HepG2 (cell line): ENCODE measurements around the gene MAPKAPK3. TPM values are rescaled to one million over a fixed set of nuclear protein-coding genes. Genes with fewer than 3 reads are reported as not detected.

Experiments used
- ARNT2 ChIP-seq: sonication (generic); formaldehyde crosslinking; IDR thresholded peaks from 2 replicates; pipeline ENCODE4 v1.8.0; 2022; ENCODE audit warnings: mild to moderate bottlenecking, low read depth, missing genetic modification reagents, moderate library complexity
- ATF1 ChIP-seq: IDR thresholded peaks from 2 replicates; pipeline ENCODE4 v1.6.1; 2016; ENCODE audit warnings: mild to moderate bottlenecking, control low read depth
- CSRNP1 ChIP-seq: sonication (generic); formaldehyde crosslinking; IDR thresholded peaks from 2 replicates; pipeline ENCODE4 v1.8.1; 2023; ENCODE audit warnings: mild to moderate bottlenecking, missing genetic modification reagents
- DMTF1 ChIP-seq: sonication (generic); formaldehyde crosslinking; IDR thresholded peaks from 2 replicates; pipeline ENCODE4 v1.4.0; 2020; ENCODE audit warnings: mild to moderate bottlenecking, missing genetic modification reagents
- DR1 ChIP-seq: sonication (generic); formaldehyde crosslinking; IDR thresholded peaks from 2 replicates; pipeline ENCODE4 v1.8.0; 2021; ENCODE audit warnings: mild to moderate bottlenecking, missing genetic modification reagents, inconsistent platforms
- DRAP1 ChIP-seq: IDR thresholded peaks from 2 replicates; pipeline ENCODE4 v1.6.1; 2016; ENCODE audit warnings: missing genetic modification reagents, missing compliant biosample characterization
- NR0B2 ChIP-seq: sonication (generic); formaldehyde crosslinking; IDR thresholded peaks from 2 replicates; pipeline ENCODE4 v1.4.0; 2020; ENCODE audit warnings: mild to moderate bottlenecking, missing genetic modification reagents
- RAD21 ChIP-seq: fragments of 450-650 bp; formaldehyde crosslinking; IDR thresholded peaks from 2 replicates; pipeline ENCODE4 v1.5.0; 2020; ENCODE audit warnings: mild to moderate bottlenecking
- SNRNP70 ChIP-seq: fragments of 200-400 bp; formaldehyde crosslinking; IDR thresholded peaks from 2 replicates; pipeline ENCODE4 v1.6.1; 2017; ENCODE audit warnings: mild to moderate bottlenecking, low read depth, low read length, moderate library complexity
- SOX6 ChIP-seq, 2 experiments: fragments of 450-650 bp in 1 of 2; sonication (generic) in 1 of 2; formaldehyde crosslinking in 1 of 2; IDR thresholded peaks; 2 replicates each; pipeline versions ENCODE4 v1.4.0 to v1.6.1; 2017 to 2020; ENCODE audit warnings: antibody characterized with exemption in 1 of 2, mild to moderate bottlenecking in 1 of 2, missing genetic modification reagents in 1 of 2
- ZBTB37 ChIP-seq: sonication (generic); formaldehyde crosslinking; IDR thresholded peaks from 2 replicates; pipeline ENCODE4 v1.4.0; 2020; ENCODE audit warnings: mild to moderate bottlenecking, missing genetic modification reagents
- ZFAT ChIP-seq: sonication (generic); formaldehyde crosslinking; conservative IDR thresholded peaks from 2 replicates; pipeline ENCODE4 v1.8.1; 2023; ENCODE audit warnings: missing genetic modification reagents, inconsistent platforms
- ZFP41 ChIP-seq: sonication (generic); formaldehyde crosslinking; IDR thresholded peaks from 2 replicates; pipeline ENCODE4 v1.4.0; 2020; ENCODE audit warnings: mild to moderate bottlenecking, missing genetic modification reagents, borderline replicate concordance
- ZFYVE20 ChIP-seq: sonication (generic); formaldehyde crosslinking; IDR thresholded peaks from 2 replicates; pipeline ENCODE4 v1.8.0; 2023; ENCODE audit warnings: low read depth, mild to moderate bottlenecking, moderate library complexity, missing genetic modification reagents, borderline replicate concordance
- ZNF143 ChIP-seq: sonication (generic); formaldehyde crosslinking; IDR thresholded peaks from 2 replicates; pipeline ENCODE4 v1.4.0; 2020; ENCODE audit warnings: missing genetic modification reagents
- ZNF329 ChIP-seq: sonication (generic); formaldehyde crosslinking; IDR thresholded peaks from 2 replicates; pipeline ENCODE4 v1.9.0; 2021; ENCODE audit warnings: low read depth, mild to moderate bottlenecking, missing genetic modification reagents
- ZNF382 ChIP-seq: sonication (generic); formaldehyde crosslinking; IDR thresholded peaks from 2 replicates; pipeline ENCODE4 v1.5.0; 2020; ENCODE audit warnings: missing genetic modification reagents, mild to moderate bottlenecking, borderline replicate concordance
- ZNF709 ChIP-seq: sonication (generic); formaldehyde crosslinking; IDR thresholded peaks from 2 replicates; pipeline ENCODE4 v1.5.0; 2020; ENCODE audit warnings: mild to moderate bottlenecking, missing genetic modification reagents
- ZNF749 ChIP-seq: sonication (generic); formaldehyde crosslinking; IDR thresholded peaks from 2 replicates; pipeline ENCODE4 v1.8.0; 2022; ENCODE audit warnings: mild to moderate bottlenecking, missing genetic modification reagents, moderate library complexity, borderline replicate concordance
- polyA plus RNA-seq, 8 experiments: library from polyadenylated mRNA; depleted of rRNA in 3 of 8; stranded (reverse) in 7 of 8; unstranded in 1 of 8; fragments of >200 nt; fragmentation: Illumina TruSeq in 4 of 8; extraction: Trizol in 4 of 8; gene quantifications; 2 replicates each; pipeline versions ENCODE4 v1.2.1 to v1.2.3, GENCODE V29; 2011 to 2016; ENCODE audit warnings: low read depth in 4 of 8, missing spikeins in 1 of 8, mixed read lengths in 1 of 8; ENCODE audit not compliant: insufficient read depth in 1 of 8
- total RNA-seq, 5 experiments: library from RNA; depleted of rRNA; stranded (reverse); fragments of >200 nt; fragmentation: Illumina TruSeq; extraction: Trizol; gene quantifications; 2 replicates each; pipeline ENCODE4 v1.2.3, GENCODE V29; 2016; ENCODE audit warnings: low read depth in 1 of 5
- TF ChIP-seq, protein P1 (sequence below): sonication (generic); formaldehyde crosslinking; IDR thresholded peaks from 2 replicates; pipeline ENCODE4 v1.5.0; 2020; ENCODE audit warnings: missing genetic modification reagents

Gene MAPKAPK3
- total and polyA plus RNA-seq, 2 of the 13 experiments (the other 11 are each of a cell fraction or from before 2014, with no cell fraction given): 39.9 to 41.2 TPM

GRCh38 chr3:50600841-50601591 is 15.9 kb upstream of the MAPKAPK3 start (continued):
- TF ChIP-seq ZBTB37 (CRISPR knock-in tag): no peak
- TF ChIP-seq ZNF749 (CRISPR knock-in tag): no peak
- no peak for TF ChIP-seq SOX6 (IDR thresholded peaks at IDR 0.05)
- peak; percentile 81 for TF ChIP-seq SOX6 (CRISPR knock-in tag; IDR thresholded peaks at IDR 0.05)
- TF ChIP-seq ZFYVE20 (CRISPR knock-in tag): no peak
- TF ChIP-seq CSRNP1 (CRISPR knock-in tag): peak; percentile 64
- no peak for TF ChIP-seq ZFAT (CRISPR knock-in tag)
- peak; percentile 58 for TF ChIP-seq DRAP1 (CRISPR knock-in tag)
- TF ChIP-seq ARNT2 (CRISPR knock-in tag): peak; percentile 86; the same call in 1 of the 2 replicates
- TF ChIP-seq DMTF1 (CRISPR knock-in tag): no peak
- TF ChIP-seq ZFP41: no peak
- no peak for TF ChIP-seq NR0B2 (CRISPR knock-in tag)
- TF ChIP-seq ATF1: no peak
- TF ChIP-seq DR1 (CRISPR knock-in tag): 0 out of 2 replicates have a peak, but pooled peaks have one; percentile 41
- TF ChIP-seq RAD21: no peak
- TF ChIP-seq, protein P1, sequence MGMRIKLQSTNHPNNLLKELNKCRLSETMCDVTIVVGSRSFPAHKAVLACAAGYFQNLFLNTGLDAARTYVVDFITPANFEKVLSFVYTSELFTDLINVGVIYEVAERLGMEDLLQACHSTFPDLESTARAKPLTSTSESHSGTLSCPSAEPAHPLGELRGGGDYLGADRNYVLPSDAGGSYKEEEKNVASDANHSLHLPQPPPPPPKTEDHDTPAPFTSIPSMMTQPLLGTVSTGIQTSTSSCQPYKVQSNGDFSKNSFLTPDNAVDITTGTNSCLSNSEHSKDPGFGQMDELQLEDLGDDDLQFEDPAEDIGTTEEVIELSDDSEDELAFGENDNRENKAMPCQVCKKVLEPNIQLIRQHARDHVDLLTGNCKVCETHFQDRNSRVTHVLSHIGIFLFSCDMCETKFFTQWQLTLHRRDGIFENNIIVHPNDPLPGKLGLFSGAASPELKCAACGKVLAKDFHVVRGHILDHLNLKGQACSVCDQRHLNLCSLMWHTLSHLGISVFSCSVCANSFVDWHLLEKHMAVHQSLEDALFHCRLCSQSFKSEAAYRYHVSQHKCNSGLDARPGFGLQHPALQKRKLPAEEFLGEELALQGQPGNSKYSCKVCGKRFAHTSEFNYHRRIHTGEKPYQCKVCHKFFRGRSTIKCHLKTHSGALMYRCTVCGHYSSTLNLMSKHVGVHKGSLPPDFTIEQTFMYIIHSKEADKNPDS (CRISPR knock-in tag): no peak
- no peak for TF ChIP-seq ZNF143 (CRISPR knock-in tag)
- no peak for TF ChIP-seq SNRNP70
- no peak for TF ChIP-seq ZNF709
- TF ChIP-seq ZNF329: 0 out of 2 replicates have a peak, but pooled peaks have one; percentile 22
- TF ChIP-seq ZNF382 (CRISPR knock-in tag): no peak
